ENCODE data around the gene SLC27A6.
"Not testable (repeated sequence)": the region's sequence is repeated elsewhere in the genome, so short reads cannot be mapped to it uniquely, and the experiment has no call there.

SLC27A6 gene

DNA sequence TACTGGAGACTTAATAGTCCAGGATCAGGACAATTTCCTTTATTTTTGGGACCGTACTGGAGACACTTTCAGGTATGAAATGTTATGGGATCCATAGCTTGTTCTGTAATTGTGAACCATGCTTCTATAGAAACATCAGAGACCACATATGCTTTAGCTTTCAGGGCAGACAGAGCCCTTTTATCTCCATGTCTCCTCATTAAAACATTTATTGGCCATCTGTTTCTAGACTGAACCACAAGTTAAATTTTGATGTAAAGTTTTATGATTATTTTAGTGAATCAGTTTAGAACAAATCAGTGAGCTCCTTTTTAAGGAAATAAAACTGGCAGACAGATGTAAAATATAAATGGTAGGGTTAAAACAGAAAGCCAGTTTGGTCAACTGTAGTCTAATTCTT is 62.0 kb downstream of the SLC27A6 start:
- in situ Hi-C loops (cut with HindIII; ENCODE audit: low pct_ligation_motif_present, low sequenced_read_pairs), result no loop called here
- Histone ChIP-seq H3K27me3 (replicated peaks) (no peaks in the 10 kb centered on the region), H3K4me3 (ENCODE audit: low read depth, low read length) (no peak overlapping the region)

DNA sequence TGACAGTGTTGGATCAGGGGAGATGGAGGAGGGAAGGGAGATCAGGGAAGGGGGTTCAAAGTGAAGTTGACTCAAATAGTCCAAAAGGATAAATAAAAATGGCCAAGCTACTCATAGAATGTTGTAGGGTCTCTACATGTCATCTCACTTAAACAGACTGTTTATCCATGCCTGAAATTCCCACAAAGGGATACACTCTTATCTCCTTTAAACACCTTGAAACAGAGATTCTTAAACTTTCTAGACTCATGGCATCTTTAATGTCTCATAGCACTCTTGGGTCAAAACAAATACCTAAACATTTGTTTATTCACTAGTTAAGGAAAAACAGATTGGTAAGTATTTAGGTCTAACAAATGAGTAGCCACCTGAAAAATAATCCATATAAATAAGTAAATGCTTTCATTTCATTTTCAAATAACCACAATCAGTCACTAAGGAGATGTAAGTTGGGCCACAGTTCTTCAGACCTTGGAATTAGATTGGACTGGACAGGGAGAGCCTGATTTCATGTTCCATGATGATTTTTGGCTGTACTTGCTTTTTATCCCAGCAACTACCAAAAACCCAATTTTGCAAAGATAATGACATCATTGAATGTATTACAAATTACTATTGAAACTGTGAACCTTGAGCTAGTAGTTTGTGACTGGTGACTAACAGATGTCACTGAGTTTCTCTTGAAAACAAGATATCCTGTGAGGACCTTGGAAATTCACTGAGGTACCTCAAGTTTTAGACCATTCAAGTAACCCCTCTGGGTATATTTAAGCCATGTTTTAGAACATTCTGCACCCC is 66.8 kb downstream of the SLC27A6 start:
- Histone ChIP-seq H3K4me3 (ENCODE audit: low read depth, low read length) (no peak overlapping the region), H3K27me3 (replicated peaks) (no peaks in the 10 kb centered on the region)
- TF ChIP-seq, protein P1, sequence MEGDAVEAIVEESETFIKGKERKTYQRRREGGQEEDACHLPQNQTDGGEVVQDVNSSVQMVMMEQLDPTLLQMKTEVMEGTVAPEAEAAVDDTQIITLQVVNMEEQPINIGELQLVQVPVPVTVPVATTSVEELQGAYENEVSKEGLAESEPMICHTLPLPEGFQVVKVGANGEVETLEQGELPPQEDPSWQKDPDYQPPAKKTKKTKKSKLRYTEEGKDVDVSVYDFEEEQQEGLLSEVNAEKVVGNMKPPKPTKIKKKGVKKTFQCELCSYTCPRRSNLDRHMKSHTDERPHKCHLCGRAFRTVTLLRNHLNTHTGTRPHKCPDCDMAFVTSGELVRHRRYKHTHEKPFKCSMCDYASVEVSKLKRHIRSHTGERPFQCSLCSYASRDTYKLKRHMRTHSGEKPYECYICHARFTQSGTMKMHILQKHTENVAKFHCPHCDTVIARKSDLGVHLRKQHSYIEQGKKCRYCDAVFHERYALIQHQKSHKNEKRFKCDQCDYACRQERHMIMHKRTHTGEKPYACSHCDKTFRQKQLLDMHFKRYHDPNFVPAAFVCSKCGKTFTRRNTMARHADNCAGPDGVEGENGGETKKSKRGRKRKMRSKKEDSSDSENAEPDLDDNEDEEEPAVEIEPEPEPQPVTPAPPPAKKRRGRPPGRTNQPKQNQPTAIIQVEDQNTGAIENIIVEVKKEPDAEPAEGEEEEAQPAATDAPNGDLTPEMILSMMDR (IDR thresholded peaks at IDR 0.05; ENCODE audit: low read depth, low read length, missing control alignments), result no peak

More for the DNA sequence above, 62.0 kb downstream of the SLC27A6 start:
- no peak overlapping the region for H3K27ac ChIP-seq
- TF ChIP-seq, protein P1 (IDR thresholded peaks at IDR 0.05; ENCODE audit: low read depth, low read length, missing control alignments), result no peak
- no peak for DNase-seq
- no peaks in the 10 kb centered on the region for H3K36me3 ChIP-seq (replicated peaks)

DNA sequence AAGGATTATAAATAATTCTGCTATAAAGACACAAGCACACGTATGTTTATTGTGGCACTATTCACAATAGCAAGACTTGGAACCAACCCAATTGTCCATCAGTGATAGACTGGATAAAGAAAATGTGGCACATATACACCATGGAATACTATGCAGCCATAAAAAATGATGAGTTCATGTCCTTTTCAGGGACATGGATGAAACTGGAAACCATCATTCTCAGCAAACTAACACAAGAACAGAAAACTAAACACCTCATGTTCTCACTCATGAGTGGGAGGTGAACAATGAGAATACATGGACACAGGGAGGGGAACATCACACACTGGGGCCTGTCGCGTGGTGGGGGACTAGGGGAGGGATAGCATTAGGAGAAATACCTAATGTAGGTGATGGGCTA is 71.0 kb downstream of the SLC27A6 start:
- DNase-seq; in situ Hi-C loops (cut with HindIII; ENCODE audit: low pct_ligation_motif_present, low sequenced_read_pairs): not testable (repeated sequence)

More for the DNA sequence above, 66.8 kb downstream of the SLC27A6 start:
- no peak for DNase-seq
- in situ Hi-C loops (cut with HindIII; ENCODE audit: low pct_ligation_motif_present, low sequenced_read_pairs), result no loop called here
- H3K36me3 ChIP-seq (replicated peaks), result no peaks in the 10 kb centered on the region
- H3K27ac ChIP-seq, result no peak overlapping the region

DNA sequence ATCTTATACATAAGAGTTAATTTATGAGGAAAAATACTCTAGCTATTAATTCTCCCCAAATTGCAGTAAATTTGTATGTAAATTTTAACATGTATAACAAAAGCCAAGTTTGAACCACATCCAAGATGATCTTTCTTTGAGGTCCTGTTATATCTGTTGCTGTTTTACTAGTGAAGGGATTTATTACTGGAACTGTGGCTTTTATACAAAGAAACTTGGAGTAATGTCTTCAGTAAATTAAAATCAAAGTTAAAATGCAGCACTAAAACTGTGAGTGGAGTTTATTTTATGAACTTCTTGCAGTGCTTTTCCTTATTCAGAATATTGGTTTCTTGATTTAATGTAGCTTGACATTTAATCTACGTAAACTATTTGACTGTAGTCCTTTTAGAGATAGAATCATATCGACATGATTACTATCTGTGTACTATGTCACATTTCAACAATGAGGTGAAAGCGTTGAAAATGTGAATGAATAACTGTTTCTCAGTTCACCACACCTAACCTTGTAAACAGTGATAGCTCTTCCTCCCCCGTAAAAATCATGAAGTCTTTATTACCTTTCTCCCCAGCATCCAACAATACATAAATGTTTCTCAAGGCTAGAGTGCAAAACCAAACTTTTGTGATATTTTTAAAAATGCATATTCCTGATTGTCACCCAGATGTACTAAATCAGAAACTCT is 76.1 kb downstream of the SLC27A6 start:
- Histone ChIP-seq H3K27ac (no peak overlapping the region), H3K4me3 (ENCODE audit: low read depth, low read length) (no peak overlapping the region), H3K27me3 (replicated peaks) (no peaks in the 10 kb centered on the region), H3K36me3 (replicated peaks) (no peaks in the 10 kb centered on the region)
- DNase-seq, result no peak
- TF ChIP-seq, protein P1 (IDR thresholded peaks at IDR 0.05; ENCODE audit: low read depth, low read length, missing control alignments), result no peak
- in situ Hi-C loops (cut with HindIII; ENCODE audit: low pct_ligation_motif_present, low sequenced_read_pairs), result no loop called here

More for the DNA sequence above, 71.0 kb downstream of the SLC27A6 start:
- not testable (repeated sequence) for H3K27ac ChIP-seq; H3K36me3 ChIP-seq (replicated peaks); H3K27me3 ChIP-seq (replicated peaks); H3K4me3 ChIP-seq (ENCODE audit: low read depth, low read length)

DNA sequence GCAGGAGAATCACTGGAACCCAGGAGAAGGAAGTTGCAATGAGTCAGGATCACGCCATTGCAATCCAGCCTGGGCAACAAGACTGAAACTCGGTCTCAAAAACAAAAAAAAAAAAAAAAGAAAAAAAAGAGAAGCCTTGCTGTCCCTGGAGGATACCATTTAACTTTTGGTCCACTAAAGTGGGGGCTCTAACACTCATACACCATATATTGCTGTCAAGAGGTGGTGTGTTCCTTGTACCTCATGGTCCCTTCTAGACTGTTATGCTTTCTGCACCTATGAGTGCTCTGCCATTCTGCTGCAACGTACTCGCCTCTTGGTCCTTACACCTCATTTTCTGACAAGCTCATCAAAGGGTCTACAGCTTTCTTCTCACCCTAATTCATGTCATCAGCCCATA is 77.0 kb downstream of the SLC27A6 start:
- Histone ChIP-seq H3K27me3 (replicated peaks) (no peaks in the 10 kb centered on the region), H3K4me3 (ENCODE audit: low read depth, low read length) (no peak overlapping the region), H3K27ac (no peak overlapping the region), H3K36me3 (replicated peaks) (no peaks in the 10 kb centered on the region)
- in situ Hi-C loops (cut with HindIII; ENCODE audit: low pct_ligation_motif_present, low sequenced_read_pairs), result no loop called here
- TF ChIP-seq, protein P1 (IDR thresholded peaks at IDR 0.05; ENCODE audit: low read depth, low read length, missing control alignments), result no peak
- no peak for DNase-seq

DNA sequence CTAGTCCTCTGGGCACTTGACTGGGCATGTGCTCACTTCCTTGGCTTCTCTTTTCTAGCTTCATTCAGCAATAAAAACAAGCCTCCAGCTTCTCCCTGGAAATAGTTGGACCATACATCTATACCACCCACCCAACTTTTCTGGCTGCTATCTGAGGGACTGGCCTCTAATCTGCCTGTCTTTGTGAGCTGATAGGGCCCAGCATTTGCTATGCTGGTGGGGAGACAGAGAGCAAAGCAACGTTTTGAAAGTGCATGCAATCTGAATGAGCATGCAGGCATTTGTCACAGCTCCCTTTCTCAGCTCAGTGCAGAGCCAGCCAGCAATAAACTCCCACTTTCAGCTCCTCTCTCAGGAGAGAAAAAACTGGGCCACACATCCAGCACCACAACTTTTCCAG is 78.6 kb downstream of the SLC27A6 start:
- Histone ChIP-seq H3K27me3 (replicated peaks) (no peaks in the 10 kb centered on the region), H3K27ac (no peak overlapping the region), H3K36me3 (replicated peaks) (no peaks in the 10 kb centered on the region), H3K4me3 (ENCODE audit: low read depth, low read length) (no peak overlapping the region)
- no peak for DNase-seq
- in situ Hi-C loops (cut with HindIII; ENCODE audit: low pct_ligation_motif_present, low sequenced_read_pairs), result no loop called here
- TF ChIP-seq, protein P1 (IDR thresholded peaks at IDR 0.05; ENCODE audit: low read depth, low read length, missing control alignments), result no peak

Data from brain microvascular endothelial cell (primary cell).